Activated T-helper 1 cell treated with Interleukin-2 at 50 U/mL for 16 hours (primary cell): ENCODE results near the gene ESAM.
"Not testable (repeated sequence)": the region's sequence is repeated elsewhere in the genome, so short reads cannot be mapped to it uniquely, and the experiment has no call there.

ENCODE experiments used
- DNase-seq: peaks from one replicate; pipeline ENCODE4 v3.0.0-alpha.2; 2020; ENCODE audit warnings: low read depth

Gene ESAM

GRCh38 chr11:124770959-124771358, 8.9 kb upstream of the ESAM start:
- DNase-seq: not testable (repeated sequence)

GRCh38 chr11:124769806-124770774, 8.0 kb upstream of the ESAM start:
- no peak for DNase-seq

GRCh38 chr11:124768914-124769313, 6.8 kb upstream of the ESAM start:
- DNase-seq: no peak

GRCh38 chr11:124766156-124766555, 4.1 kb upstream of the ESAM start:
- DNase-seq: no peak

GRCh38 chr11:124763156-124763947, 1.3 kb upstream of the ESAM start:
- peak; percentile 71 for DNase-seq

- DNase-seq: no peak
These were observed 600 bp upstream of the ESAM start for GRCh38 chr11:124762624-124763155.

GRCh38 chr11:124761301-124762104, 587 bp downstream of the ESAM start:
- DNase-seq: no peak

- no peak for DNase-seq
These were observed 1.3 kb downstream of the ESAM start for GRCh38 chr11:124760806-124761205.

- DNase-seq: no peak
These were observed 1.9 kb downstream of the ESAM start for GRCh38 chr11:124760205-124760652.

- DNase-seq: no peak
These were observed 2.6 kb downstream of the ESAM start for GRCh38 chr11:124759266-124760204.

- no peak for DNase-seq
These were observed 3.5 kb downstream of the ESAM start for GRCh38 chr11:124758355-124759265.

- no peak for DNase-seq
These were observed 4.8 kb downstream of the ESAM start for GRCh38 chr11:124757320-124757719.

- no peak for DNase-seq
These were observed 5.3 kb downstream of the ESAM start for GRCh38 chr11:124756753-124757227.

GRCh38 chr11:124756033-124756752, 5.9 kb downstream of the ESAM start:
- DNase-seq: no peak

GRCh38 chr11:124754710-124755109, 7.4 kb downstream of the ESAM start:
- DNase-seq: no peak

- DNase-seq: no peak
These were observed 7.8 kb downstream of the ESAM start for GRCh38 chr11:124754309-124754708.

- DNase-seq: no peak
These were observed 8.5 kb downstream of the ESAM start for GRCh38 chr11:124753624-124754023.

- DNase-seq: no peak
These were observed 8.9 kb downstream of the ESAM start for GRCh38 chr11:124753205-124753604.
